Tibial nerve (tissue), 3 donors: ENCODE data around the gene HSD17B8.

Source experiments
- EP300 ChIP-seq, 2 donors: sonication (generic); formaldehyde crosslinking; IDR thresholded peaks; one replicate each; pipeline ENCODE4 v1.6.1; 2017; ENCODE audit warnings: antibody characterized with exemption in 2 of 2, mild to moderate bottlenecking in 1 of 2
- POLR2A ChIP-seq, 2 donors: fragments of 450-650 bp; IDR thresholded peaks; one replicate each; pipeline ENCODE4 v1.6.1; 2017; ENCODE audit warnings: antibody characterized with exemption in 2 of 2, mild to moderate bottlenecking in 2 of 2, moderate library complexity in 2 of 2

- TF ChIP-seq POLR2A (IDR thresholded peaks at IDR 0.05) = no peak
- TF ChIP-seq EP300 (IDR thresholded peaks at IDR 0.05) = no peak
Observed at GRCh38 chr6:33189164-33189563, 15.3 kb upstream of the HSD17B8 start.
